Stimulated activated CD8-positive, alpha-beta memory T cell treated with anti-CD3 and anti-CD28 coated beads, Interleukin-7, amount 100 ng/mL, for 4 hours (primary cell): ENCODE measurements around the gene TBX4.

Experiments
- DNase-seq, 2 donors: peaks; one replicate each; pipeline ENCODE4 v3.0.0-alpha.2; 2020; ENCODE audit warnings: low read depth in 2 of 2

The TBX4 gene

GRCh38 chr17:61454381-61455323, 2.4 kb downstream of the TBX4 start:
- no peak for DNase-seq

DNA sequence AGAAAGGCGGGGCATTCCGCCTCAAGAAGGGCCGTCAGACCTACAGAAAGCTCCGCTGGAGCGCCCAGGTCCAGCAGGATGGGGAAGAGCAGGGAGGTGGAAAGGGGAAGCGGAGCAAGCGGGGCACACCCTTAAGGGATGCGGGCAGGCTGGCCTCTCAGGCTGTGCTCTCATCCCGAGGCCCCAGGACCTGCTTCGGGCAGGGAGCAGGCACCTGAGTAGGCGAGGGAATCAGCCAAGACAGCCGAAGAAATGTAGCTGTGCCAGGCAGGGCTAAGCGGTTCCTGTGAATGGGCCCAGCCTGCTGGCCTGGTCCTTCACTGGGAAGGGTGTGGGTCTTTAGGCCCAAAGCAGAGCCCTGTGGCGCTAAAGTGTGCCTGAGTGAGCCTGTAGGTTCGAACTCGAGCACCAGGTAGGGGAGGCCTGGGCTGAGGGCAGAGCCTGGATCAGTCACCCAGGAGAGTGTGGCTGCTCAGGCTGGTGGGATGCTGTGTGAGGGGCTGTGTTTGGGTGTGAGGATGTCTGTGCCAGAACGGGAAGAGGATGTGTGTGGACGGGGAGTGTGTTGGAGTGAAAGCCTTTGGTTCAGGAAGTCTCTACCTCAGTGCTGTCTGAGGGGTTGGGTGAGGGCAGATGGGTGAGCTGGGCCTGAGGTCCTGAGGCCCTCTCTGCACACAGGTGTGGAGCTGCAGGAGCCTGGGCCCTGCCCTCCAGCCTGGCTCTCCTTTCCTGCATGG, 3.3 kb downstream of the TBX4 start:
- no peak for DNase-seq

- DNase-seq, result no peak
Observed at GRCh38 chr17:61456061-61456681, 3.9 kb downstream of the TBX4 start.

DNA sequence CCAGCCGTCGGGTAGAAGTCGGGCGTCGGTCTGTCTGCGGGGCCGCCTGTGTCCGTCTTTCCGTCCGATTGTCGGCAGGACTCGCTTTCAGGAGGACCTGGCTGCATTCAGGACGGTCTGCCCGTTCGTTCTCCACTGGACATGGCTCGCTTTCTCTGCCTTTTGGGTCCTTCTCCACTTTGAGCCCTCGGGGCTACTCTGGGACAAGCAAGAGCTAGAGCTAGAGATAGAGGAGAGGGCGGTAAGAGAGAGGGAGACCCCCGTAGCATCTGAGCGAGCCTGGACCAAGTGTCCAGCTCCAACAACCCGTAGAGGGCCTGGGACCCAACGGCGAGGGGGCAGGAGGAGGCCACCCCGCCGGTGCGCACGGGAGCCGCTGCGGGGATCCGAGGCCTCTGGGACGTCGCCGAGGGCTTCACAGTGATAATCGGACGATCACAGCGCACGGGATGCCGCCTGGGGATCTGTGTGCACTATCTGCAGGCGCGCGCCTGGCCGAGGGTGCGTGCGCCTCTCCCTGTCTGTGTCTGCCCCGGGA, 4.5 kb downstream of the TBX4 start:
- no peak for DNase-seq

GRCh38 chr17:61457226-61457983, 5.2 kb downstream of the TBX4 start:
- DNase-seq, result no peak

DNA sequence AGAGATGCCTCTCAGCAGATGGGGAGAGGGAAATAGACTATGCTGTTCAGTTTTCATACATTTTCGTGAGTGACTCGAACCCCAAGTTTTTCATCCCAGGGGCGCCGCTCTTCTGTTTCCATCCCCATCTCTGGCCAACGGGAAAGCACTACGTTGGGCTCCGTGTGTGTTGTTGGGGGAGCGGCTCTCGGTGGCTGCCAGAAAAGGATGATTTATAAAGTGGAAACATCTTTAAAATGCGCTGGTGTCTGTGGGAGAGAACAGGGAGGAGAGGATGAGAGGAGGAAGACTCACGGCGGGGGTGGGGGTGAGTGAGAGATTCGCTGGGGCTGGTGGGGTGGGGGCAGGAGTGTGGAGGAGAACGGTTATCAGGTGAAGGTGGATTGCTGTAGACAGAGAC, 5.8 kb downstream of the TBX4 start:
- DNase-seq, result no peak

DNA sequence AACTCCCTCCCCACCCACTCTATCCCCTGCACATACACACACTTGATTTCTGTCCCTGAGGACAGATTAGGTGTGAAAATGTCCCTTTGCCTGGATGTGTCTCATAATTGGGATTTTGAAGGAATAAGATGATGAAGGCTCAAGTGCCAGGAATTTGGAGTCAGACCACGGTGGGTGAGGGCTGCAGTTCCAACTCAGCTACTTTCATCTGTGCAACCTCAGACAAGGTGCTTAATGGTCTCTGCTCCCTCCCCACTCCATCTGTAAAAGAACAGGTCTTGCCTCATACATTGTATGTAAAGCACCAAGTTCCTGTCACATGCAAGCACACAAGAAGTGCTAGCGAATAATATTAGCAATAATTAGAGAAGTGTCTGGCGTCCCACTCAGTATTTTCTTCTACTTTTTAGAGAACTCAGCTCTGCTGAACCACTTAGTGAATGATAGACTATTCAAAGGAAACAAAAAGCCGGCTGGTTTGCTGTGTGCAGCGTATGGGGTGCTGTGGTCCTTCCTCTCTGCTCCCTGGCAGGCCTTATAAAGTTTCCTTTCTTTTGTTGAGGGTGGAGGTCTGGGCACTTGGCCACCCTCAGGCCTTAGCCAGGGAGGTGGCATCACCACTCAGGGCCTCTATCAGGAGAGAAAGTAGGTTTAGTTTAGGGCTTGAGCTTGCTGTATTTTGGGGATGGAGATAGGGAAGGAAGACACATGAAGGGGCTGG, 6.4 kb downstream of the TBX4 start:
- no peak for DNase-seq

DNA sequence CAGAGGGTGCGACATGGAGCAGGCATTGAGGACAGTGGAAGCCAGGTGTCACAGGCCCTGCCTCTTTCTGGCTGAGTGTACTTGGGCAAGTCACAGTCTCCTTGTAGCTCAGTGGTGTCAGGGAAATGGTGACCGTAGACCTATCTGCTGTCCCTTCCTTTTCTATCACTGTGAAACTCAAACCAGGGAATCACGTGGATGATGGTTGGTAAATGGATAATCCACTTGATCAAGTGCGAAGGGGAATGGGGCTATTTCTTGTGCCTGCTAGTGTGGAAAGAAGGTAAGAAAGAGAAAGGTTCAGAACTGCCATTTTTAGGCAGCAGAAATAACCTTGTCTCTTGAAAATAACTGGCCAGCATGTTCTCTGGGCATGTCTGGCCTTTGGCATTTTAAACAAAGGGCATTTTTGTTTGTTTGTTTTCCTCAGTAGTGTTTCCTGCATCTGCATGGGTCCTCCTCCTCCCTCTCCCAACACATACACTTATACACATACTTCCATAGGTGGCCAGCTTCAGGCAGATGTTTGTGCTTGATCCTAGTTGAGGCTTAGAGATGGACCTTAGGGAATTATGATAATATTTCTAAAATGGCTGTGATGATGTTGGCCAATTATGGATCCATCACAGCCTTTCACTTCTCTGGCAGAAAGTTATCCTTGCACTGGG, 7.1 kb downstream of the TBX4 start:
- no peak for DNase-seq

DNA sequence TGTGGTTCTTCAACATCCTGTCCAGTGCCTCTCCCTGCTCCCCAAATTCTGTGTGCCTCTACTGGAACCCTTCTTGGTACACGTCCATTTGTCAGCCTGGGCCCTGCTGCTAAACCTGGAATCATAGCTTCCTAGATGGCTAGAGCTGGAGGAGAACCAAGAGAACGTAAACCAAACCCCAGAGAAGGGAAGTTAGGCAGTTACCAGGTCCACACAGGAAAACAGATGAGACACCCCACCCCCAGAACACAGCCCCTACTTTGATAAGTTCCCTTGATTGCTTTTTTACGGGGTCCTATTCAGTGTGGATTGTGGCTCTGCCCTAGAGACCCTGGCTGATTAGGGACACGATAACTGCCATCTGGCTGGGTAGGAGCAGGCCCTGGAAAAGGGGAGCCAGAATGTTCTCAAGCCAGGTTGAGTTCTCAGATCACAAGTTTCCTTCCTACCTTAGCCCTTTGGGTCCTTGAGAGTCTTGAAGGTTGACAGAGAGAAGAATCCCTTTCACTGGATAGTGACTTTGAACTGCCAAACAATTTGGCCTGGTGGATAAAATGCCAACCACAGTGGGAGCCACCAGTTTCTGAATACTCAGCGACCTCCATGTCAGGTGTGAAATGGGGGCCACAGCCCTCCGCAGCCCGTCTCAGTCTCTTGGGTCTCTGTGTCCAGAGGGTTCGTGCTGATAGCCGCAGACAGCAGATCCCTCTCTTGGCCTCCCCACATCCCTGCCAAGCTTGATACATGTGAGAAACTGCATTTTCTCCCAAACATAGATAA, 7.9 kb downstream of the TBX4 start:
- no peak for DNase-seq

GRCh38 chr17:61460796-61461585, 8.8 kb downstream of the TBX4 start:
- DNase-seq, result no peak

DNA sequence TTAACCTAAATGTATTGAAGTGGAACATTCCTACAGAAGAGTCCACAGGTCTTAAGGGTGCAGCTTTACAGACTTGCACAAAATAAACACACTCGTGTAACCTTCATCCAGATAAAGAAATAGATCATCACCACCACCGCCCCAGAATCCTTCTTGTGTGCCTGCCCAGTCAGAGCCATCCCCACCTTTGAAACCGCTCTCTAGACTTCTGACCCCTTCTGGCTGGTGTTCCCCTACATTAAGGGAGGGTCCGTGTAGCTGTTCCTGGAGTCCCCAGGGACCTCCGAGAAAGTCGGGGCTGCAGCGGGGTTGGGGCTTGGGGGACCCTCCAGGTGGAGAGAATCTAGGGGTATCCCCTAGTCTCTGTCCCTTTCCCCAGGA, 9.4 kb downstream of the TBX4 start:
- no peak for DNase-seq

GRCh38 chr17:61461967-61462718, 9.9 kb downstream of the TBX4 start:
- no peak for DNase-seq

DNA sequence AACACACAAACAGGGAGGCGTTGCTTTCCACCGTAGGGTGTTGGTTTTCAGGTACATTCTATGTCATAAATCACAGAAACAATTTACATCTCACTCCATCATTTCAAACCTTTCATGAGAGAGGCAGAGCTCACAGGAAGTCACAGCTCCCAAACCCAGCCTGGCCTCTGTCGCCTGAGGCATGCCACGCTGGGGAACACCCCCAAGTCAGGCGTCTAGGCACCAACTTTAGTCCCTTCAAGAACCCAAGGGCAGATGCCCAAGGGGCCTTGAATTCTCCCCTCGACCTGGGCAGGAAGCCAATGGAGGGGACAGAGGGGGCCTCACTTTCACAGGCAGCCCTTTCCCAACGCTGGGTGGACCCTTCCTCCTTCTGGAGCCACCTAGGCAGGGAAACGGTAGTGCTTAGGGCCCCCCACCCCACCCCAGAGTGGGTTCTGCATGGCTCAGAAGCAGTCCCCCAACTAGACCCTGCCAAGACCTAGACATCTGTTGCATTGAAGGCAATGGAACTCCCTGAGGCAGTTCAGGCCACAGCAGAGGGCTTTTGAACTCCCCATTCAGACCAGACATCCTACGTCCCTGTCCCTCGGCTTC, 10.6 kb downstream of the TBX4 start:
- no peak for DNase-seq

GRCh38 chr17:61463316-61464129, 11.3 kb downstream of the TBX4 start:
- DNase-seq, result no peak

DNA sequence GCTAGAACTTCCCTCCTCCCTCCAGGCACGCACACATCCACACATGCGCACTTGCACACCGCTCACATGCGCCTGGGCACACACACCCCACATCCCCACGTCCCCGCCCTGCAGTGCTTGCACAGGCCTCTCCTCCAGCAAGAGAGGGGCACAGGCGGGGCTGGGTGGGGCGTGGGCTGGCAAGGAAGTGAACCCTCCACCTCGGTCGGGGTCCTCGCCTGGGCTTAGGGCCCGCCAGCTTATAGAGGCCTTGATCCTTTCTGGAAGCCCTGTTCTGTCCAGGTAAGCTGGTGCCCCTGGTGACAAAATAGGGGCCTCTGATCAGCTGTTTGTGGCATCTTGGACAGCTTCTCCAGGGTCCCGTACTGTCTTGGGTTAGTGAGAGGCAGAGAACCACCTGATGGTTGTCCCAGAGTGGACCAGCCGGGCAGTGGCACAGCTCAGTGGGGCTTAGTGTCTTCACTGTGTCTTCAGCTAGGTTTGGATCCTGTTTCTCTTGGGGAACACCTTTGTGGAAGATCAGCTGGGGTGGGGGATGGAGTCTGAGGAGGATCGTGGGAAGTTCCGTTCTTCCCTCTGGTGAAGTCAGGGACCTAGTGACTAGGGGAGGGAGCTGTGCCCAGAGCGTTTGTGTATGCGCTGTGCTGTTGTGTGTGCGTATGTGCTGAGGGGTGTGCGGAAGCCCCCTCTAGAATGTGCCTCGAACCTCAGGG, 12.1 kb downstream of the TBX4 start:
- no peak for DNase-seq

GRCh38 chr17:61464843-61465180, 12.6 kb downstream of the TBX4 start:
- no peak for DNase-seq
